WI38 (cell line): Measurements from ENCODE around the gene RARB.
A peak's percentile ranks its signal among the peaks of the same experiment; 100 is the strongest.

Source experiments
- H3K4me3 ChIP-seq: 2 replicates; pipeline ENCODE4 v1.5.1; 2011; ENCODE audit warnings: low read depth, mild to moderate bottlenecking, control low read depth, low read length
- CTCF ChIP-seq: IDR thresholded peaks from 2 replicates; pipeline ENCODE4 v1.5.1; 2012; ENCODE audit warnings: low read depth, mild to moderate bottlenecking, control low read depth, low read length

The RARB gene

DNA sequence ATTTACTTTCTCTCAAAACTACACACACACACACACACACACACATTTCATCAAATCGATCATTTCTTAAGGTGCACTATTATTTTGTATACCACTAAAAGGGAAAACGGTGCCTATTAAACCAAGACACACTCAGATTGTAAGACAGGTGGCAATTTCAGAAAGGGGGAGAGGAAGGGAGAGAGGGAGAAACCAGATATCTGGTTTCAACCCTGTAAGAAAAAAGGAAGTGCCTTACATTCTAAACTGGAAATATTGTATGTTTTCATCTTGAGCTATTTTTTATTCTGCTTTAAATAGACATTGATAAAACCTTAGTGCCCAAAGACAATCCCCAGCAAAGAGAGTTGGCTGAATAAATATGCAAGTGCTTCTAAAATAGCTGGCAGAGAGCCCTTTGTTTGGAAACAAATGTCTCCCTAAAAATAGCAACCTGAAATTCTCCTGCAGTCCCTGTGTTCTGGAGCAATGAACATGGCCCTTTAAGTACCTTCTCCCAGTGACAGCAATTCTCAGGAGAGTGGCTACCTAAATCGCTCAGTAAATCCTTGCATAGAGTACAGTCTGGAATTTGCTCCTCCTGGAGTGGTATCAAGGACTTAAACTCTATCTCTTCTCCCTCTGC lies 85.7 kb downstream of the RARB start:
- TF ChIP-seq CTCF = no peak
- H3K4me3 ChIP-seq = no peak overlapping the region

- H3K4me3 ChIP-seq = no peak overlapping the region
- no peak for TF ChIP-seq CTCF
Measured at GRCh38 chr3:25515171-25515570, 87.1 kb downstream of the RARB start.

DNA sequence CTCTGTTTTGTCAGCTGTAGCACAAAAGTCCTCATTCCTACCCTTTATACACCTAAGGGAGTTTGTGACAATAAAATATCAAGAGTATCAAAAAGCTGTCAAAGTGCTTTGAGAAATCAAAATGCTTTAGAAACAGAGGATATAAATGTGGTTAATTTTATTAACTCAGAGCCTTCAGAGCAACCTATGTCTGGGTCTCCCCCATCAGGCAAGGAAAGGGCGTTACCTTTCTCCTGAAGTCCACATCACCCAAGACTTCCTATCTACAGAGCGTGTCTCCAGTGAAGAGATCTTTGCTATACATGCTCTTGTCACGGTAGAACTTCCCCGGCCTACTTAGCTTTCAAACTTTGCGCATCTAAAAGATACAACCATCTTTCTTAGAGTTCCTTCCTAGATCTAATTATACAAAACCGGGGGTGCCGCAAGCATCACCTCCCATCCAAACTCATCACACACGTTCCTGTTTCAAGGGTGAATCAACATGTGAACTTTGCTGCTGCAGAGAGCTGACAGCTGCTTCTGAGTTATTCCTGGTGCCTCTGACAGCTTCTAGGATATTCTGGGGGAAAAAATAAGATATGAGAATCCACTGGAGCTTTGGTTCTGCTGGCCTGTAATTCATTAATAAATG lies 93.0 kb downstream of the RARB start:
- TF ChIP-seq CTCF = no peak
- H3K4me3 ChIP-seq = no peak overlapping the region

DNA sequence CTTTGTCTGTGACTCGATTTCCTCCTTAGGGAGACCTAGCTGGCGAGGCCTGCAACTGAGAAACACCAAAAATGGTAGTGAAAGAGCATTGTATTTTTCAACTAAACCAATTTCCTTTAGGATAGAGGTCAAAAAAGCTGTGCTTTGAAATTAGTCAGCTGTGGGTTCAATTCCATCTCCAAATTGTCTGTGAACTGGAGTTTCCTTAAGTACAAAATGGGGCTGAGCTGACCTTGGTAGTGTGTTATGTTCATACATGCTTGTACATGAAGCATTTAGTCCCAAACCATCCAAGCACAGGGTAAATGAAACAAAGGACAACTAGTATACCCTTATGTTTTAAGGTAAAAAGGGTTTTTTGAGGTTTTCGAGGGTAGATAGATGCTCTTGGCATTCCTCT lies 99.3 kb downstream of the RARB start:
- no peak for TF ChIP-seq CTCF
- H3K4me3 ChIP-seq = no peak overlapping the region

DNA sequence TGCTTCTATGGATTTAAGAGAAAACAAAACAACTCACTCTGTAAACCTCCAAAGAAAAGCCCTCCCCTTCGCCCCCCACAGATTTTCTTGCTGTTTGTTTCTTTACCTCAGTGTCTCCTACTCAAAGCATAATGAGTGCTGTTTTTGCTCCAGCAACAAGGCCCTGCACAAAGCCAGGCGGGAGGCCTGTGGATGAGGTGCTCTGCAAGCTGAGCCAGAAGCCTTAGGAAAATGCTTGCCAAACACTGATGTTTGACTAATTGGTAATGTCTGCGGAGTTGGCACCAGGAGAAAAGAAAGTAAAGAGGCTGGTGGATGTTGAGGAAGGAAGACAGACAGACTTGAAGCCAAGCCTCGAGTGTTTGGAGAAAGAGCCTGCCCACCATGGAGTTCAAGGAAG lies 99.7 kb downstream of the RARB start:
- no peak for TF ChIP-seq CTCF
- no peak overlapping the region for H3K4me3 ChIP-seq

GRCh38 chr3:25531971-25532370 lies 103.9 kb downstream of the RARB start:
- TF ChIP-seq CTCF = no peak
- H3K4me3 ChIP-seq = no peak overlapping the region

DNA sequence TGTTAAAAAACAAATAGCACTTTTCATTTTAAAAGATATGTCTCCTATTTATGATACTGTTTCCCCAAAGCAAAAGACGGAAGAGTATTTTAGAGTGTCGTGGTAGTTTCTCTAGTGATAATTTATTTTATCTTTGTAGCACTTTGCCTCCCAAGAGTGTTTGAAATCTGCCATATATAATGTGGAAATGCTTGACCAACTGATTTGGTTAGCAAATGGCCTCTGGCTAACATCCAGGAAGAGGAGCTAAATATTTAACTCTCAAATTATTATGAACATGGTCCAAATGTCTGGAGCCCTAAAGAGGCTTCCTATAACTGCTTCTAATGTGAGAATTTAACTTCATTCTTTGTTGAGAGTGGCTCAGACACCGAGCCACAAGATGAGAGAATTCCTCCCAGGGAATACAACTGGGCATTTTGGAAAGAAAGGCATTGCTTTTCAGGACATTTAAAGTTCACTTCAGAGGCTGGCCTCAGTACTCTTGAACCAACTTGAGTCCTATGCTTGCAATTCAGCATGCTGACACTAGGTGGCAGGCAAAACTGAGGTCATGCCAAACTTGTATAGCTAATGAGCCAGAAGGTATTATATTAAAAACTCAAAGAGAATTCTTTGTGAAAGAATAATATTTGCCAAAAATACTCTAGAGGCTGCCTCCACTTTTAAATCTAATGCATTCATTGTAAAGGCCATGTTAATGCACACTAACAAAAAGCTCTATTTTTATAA lies 104.5 kb downstream of the RARB start:
- H3K4me3 ChIP-seq = no peak overlapping the region
- TF ChIP-seq CTCF = peak; percentile 54; the same call in 1 of the 2 replicates
